LNCAP (cell line): ENCODE data around the gene CDR2L.

ENCODE experiments used
- CTCF ChIP-seq: fragments of 450-650 bp; IDR thresholded peaks from 2 replicates; pipeline ENCODE4 v1.5.1; 2017; ENCODE audit warnings: mild to moderate bottlenecking

The CDR2L gene

GRCh38 chr17:74987418-74987908, at the start of gene CDR2L:
TSS of gene CDR2L (plus strand) at chr17:74987632. CDS start at chr17:74988044, 412 bp downstream.
- TF ChIP-seq CTCF, result no peak; the same call in 1 of the 2 replicates

GRCh38 chr17:74938194-74938950, 49.1 kb upstream of the CDR2L start:
- no peak for TF ChIP-seq CTCF

- TF ChIP-seq CTCF, result no peak
These were observed 47.9 kb upstream of the CDR2L start for GRCh38 chr17:74939534-74939933.

GRCh38 chr17:74941128-74941725, 46.2 kb upstream of the CDR2L start:
- no peak for TF ChIP-seq CTCF

GRCh38 chr17:74943808-74944522, 43.5 kb upstream of the CDR2L start:
- no peak for TF ChIP-seq CTCF

GRCh38 chr17:74945543-74945942, 41.9 kb upstream of the CDR2L start:
- no peak for TF ChIP-seq CTCF

GRCh38 chr17:74946641-74947040, 40.8 kb upstream of the CDR2L start:
- no peak for TF ChIP-seq CTCF
